SU-DHL-6 (cell line): ENCODE measurements around the gene KCNJ12.

Experiments used
- CTCF ChIP-seq: fragments of 200-600 bp; sonication (generic); IDR thresholded peaks from one replicate; pipeline ENCODE4 v1.5.1; 2017; ENCODE audit warnings: antibody characterized with exemption, mild to moderate bottlenecking, low read length, moderate library complexity; ENCODE audit not compliant: insufficient read depth, poor library complexity, severe bottlenecking
- EZH2phosphoT487 ChIP-seq: fragments of 200-600 bp; sonication (generic), shearing (Covaris generic); conservative IDR thresholded peaks from 2 replicates; pipeline ENCODE4 v1.6.1; 2018; ENCODE audit warnings: mild to moderate bottlenecking, antibody characterized with exemption, low read length, moderate library complexity, mixed read lengths

DNA sequence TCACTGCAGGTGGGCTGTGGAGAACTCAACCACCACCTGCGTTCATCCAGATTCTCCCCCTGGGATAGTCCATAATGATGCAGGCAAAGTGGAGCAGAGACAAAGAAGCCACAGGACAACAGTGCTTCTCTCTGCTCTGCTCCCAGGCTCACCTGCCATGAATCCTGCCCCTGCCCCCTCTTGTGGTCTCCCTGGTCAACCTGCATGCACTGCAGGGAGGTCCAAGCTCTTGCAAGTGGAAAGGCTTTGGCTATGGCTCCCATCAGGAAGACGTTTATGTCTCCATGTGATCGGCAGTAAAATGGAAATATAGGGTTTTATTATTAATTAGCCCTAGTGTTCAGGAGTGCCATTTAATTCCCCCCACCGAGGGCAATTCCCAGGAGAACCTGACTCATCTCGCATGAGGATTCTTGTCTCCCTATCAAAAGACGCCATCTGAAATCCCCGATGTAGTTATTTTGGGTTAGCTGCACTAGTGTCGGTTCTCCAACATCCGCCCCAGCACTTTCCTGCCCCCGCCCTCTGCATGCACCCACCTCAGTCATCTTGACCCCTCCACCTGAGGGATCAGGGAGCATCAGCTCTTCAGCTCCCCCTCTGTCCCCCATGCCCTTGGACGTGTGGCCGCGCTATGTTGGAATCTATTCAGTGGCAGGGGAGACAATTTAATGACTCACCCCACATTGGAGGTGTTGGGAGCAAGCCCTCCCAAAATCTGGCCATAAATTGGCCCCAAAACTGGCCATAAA is 91.8 kb downstream of the KCNJ12 start:
- no peak for TF ChIP-seq CTCF
- TF ChIP-seq EZH2phosphoT487 = no peak
